ENCODE measurements around the gene ZMYM2. TPM values are rescaled to one million over a fixed set of nuclear protein-coding genes. Genes with fewer than 3 reads are reported as not detected.
A peak's percentile ranks its signal among the peaks of the same experiment; 100 is the strongest.
"Not testable (repeated sequence)": the region's sequence is repeated elsewhere in the genome, so short reads cannot be mapped to it uniquely, and the experiment has no call there.

ZMYM2 gene
- total and polyA plus RNA-seq, 7 donors = 6.7 to 42.8 (median 25.4) TPM

GRCh38 chr13:19961924-19962323 lies 3.4 kb downstream of the ZMYM2 start:
- Histone ChIP-seq H3K4me3 (no peak overlapping the region), H3K27me3 (ENCODE audit: insufficient read depth in 3 of 3, low read length in 2 of 3) (no peaks in the 10 kb centered on the region), H3K27ac (no peak overlapping the region), H3K9me3 (no peaks in the 10 kb centered on the region), H3K4me1 (peaks cover 35% of the 10 kb centered on the region), H3K36me3 (ENCODE audit: insufficient read depth in 1 of 2, low read depth in 1 of 2) (peaks cover 0 to 29% of the 10 kb centered on the region in 2 donors)
- no peak for ATAC-seq
- TF ChIP-seq CTCF (IDR thresholded peaks at IDR 0.05) = no peak
- intact Hi-C loops (cut with DNase I) = loop anchor here (5.0 kb wide), 1 partner anchor 35 kb away; no protein-coding TSS in a partner anchor
- DNase-seq = no peak

DNA sequence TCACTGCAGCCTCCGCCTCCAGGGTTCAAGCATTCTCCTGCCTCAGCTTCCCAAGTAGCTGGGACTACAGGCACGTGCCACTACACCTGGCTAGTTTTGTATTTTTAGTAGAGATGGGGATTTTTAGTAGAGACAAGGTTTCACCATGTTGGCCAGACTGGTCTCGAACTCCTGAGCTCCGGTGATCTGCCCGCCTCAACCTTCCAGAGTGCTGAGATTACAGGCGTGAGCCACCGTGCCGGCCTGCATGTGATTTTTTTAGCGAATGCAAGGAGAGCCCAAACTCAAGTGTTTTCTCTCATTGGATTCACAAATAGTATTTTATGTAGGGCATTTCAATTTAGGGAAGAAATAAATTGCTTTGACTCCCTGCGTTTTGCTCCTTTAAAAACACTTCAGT lies 4.4 kb downstream of the ZMYM2 start:
- Histone ChIP-seq H3K9me3 (no peaks in the 10 kb centered on the region), H3K27me3 (ENCODE audit: insufficient read depth in 3 of 3, low read length in 2 of 3) (no peaks in the 10 kb centered on the region), H3K36me3 (ENCODE audit: insufficient read depth in 1 of 2, low read depth in 1 of 2) (peaks cover 0 to 31% of the 10 kb centered on the region in 2 donors), H3K4me1 (peaks cover 35% of the 10 kb centered on the region), H3K4me3 (no peak overlapping the region), H3K27ac (peak overlapping the region; percentile 21)
- DNase-seq (no peak), ATAC-seq (no peak)
- no peak for TF ChIP-seq CTCF (IDR thresholded peaks at IDR 0.05)
- intact Hi-C loops (cut with DNase I) = loop anchor here (5.0 kb wide), 1 partner anchor 36 kb away; no protein-coding TSS in a partner anchor
- WGBS, 3 donors = 83 to 93% (median 85%) methylated on average over 10 of the region's 10 CpGs

GRCh38 chr13:19967621-19968020 lies 9.1 kb downstream of the ZMYM2 start:
- intact Hi-C loops (cut with DNase I) = no loop called here
- Histone ChIP-seq H3K27me3 (ENCODE audit: insufficient read depth in 3 of 3, low read length in 2 of 3) (no peaks in the 10 kb centered on the region), H3K36me3 (ENCODE audit: insufficient read depth in 1 of 2, low read depth in 1 of 2) (peaks cover 0 to 50% of the 10 kb centered on the region in 2 donors), H3K4me1 (peaks cover 6% of the 10 kb centered on the region), H3K27ac (no peak overlapping the region), H3K9me3 (no peaks in the 10 kb centered on the region), H3K4me3 (no peak overlapping the region)
- WGBS, 3 donors = 89 to 93% (median 92%) methylated on average over 3 of the region's 3 CpGs
- TF ChIP-seq CTCF (IDR thresholded peaks at IDR 0.05) = no peak
- ATAC-seq (no peak), DNase-seq (no peak)

DNA sequence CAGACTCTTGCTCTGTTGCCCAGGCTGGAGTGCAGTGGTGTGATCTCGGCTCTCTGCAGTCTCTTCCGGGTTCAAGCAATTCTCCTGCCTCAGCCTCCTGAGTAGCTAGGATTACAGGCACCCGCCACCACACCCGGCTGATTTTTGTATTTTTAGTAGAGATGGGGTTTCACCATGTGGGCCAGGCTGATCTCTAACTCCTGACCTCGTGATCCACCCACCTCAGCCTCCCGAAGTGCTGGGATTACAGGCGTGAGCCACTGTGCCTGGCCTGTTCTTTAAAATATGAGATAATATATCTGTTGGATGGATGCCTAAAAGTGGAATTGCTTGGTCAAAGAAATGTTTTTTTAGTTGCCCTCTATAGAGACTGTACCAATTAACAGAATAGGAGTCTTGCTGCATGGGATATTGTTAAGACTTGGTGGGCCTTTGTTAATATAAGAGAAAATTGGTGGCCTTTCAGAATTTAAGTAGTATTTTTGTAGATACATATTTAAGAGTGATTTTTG lies 16.0 kb downstream of the ZMYM2 start:
- DNase-seq; H3K9me3 ChIP-seq; H3K27ac ChIP-seq; ATAC-seq; H3K4me1 ChIP-seq; H3K27me3 ChIP-seq (ENCODE audit: insufficient read depth in 3 of 3, low read length in 2 of 3); intact Hi-C loops (cut with DNase I); H3K4me3 ChIP-seq: not testable (repeated sequence)
- H3K36me3 ChIP-seq (ENCODE audit: insufficient read depth in 1 of 2, low read depth in 1 of 2) = peaks cover 0 to 34% of the 10 kb centered on the region in 2 donors
- WGBS, 3 donors = 74 to 95% (median 80%) methylated on average over 7 of the region's 7 CpGs

DNA sequence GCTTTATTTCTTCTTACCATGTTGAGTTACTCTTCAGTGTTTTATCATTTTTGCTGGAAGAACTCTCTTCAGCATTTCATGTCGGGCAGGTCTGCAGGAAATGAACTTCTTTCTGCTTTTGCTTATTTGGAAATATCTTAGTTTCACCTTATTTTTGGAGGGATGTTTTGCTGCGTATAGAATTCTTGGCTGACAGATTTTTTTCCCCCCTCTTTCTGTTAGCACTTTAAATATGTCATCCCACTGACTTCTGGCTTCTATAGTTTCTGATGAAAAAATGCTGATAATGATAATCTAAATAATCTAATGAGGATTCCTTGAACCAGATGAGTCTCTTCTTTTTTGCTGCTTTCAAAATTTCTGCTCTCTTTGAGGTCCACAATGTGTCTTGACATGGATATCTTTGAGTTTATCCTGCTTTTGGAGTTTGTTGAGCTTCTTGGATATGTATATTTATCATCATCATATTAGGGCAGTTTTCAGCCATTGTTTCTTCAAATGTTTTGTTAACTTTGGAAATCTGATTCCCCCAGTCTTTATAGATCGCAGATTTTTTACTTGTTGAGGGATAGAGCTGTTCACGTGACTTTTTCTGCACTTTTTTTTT lies 20.4 kb downstream of the ZMYM2 start:
- 85 to 99% (median 95%) methylated on average over 4 of the region's 4 CpGs for WGBS, 3 donors
- Histone ChIP-seq H3K36me3 (ENCODE audit: insufficient read depth in 1 of 2, low read depth in 1 of 2) (peaks cover 0 to 12% of the 10 kb centered on the region in 2 donors), H3K4me3 (no peak overlapping the region), H3K9me3 (no peaks in the 10 kb centered on the region), H3K27ac (no peak overlapping the region), H3K27me3 (ENCODE audit: insufficient read depth in 3 of 3, low read length in 2 of 3) (no peaks in the 10 kb centered on the region), H3K4me1 (peaks cover 6% of the 10 kb centered on the region)
- ATAC-seq (no peak), DNase-seq (no peak)
- no peak for TF ChIP-seq CTCF (IDR thresholded peaks at IDR 0.05)
- intact Hi-C loops (cut with DNase I) = no loop called here

Data from psoas muscle (tissue), 8 donors.